WERI-Rb-1 (cell line): ENCODE measurements around the gene GDF10.
A peak's percentile ranks its signal among the peaks of the same experiment; 100 is the strongest.

Experiments
- DNase-seq: peaks from one replicate; pipeline ENCODE4 v3.0.0-alpha.2; 2020
- H3K27ac ChIP-seq: fragments of 250-450 bp; sonication (Bioruptor Pico); 2 replicates; pipeline ENCODE4 v1.5.1; 2020; ENCODE audit warnings: mild to moderate bottlenecking, moderate library complexity
- H3K27me3 ChIP-seq: fragments of 250-450 bp; sonication (Bioruptor Pico); 2 replicates; pipeline ENCODE4 v1.5.1; 2021; ENCODE audit warnings: mild to moderate bottlenecking, low read depth, moderate library complexity; ENCODE audit not compliant: insufficient read depth, severe bottlenecking
- H3K36me3 ChIP-seq: fragments of 250-450 bp; sonication (Bioruptor Pico); 2 replicates; pipeline ENCODE4 v1.5.1; 2020; ENCODE audit warnings: mild to moderate bottlenecking, moderate library complexity
- H3K4me3 ChIP-seq: 2 replicates; pipeline ENCODE4 v1.5.1; 2011; ENCODE audit warnings: low read depth, mild to moderate bottlenecking, control low read depth, low read length
- H3K9me3 ChIP-seq: fragments of 250-450 bp; sonication (Bioruptor Pico); 2 replicates; pipeline ENCODE4 v1.5.1; 2021; ENCODE audit warnings: mild to moderate bottlenecking, moderate library complexity; ENCODE audit not compliant: severe bottlenecking
- CTCF ChIP-seq: IDR thresholded peaks from 2 replicates; pipeline ENCODE4 v1.5.1; 2011; ENCODE audit warnings: low read depth, mild to moderate bottlenecking, control low read depth, inconsistent platforms, low read length

The GDF10 gene

GRCh38 chr10:47359626-47360418, 59.8 kb downstream of the GDF10 start:
- no peak overlapping the region for H3K4me3 ChIP-seq
- peaks cover 45% of the 10 kb centered on the region for H3K36me3 ChIP-seq
- H3K27me3 ChIP-seq = no peaks in the 10 kb centered on the region
- H3K9me3 ChIP-seq = no peaks in the 10 kb centered on the region
- peak overlapping the region; percentile 90 for H3K27ac ChIP-seq
- no peak for DNase-seq
- TF ChIP-seq CTCF = no peak

- peak; percentile 86 for DNase-seq
- peaks cover 38% of the 10 kb centered on the region for H3K36me3 ChIP-seq
Measured at GRCh38 chr10:47360419-47361040, 60.5 kb downstream of the GDF10 start.

GRCh38 chr10:47361293-47361692, 61.3 kb downstream of the GDF10 start:
- Histone ChIP-seq H3K9me3 (no peaks in the 10 kb centered on the region), H3K4me3 (0 out of 2 replicates have a peak overlapping the region, but pooled peaks have one; percentile 14), H3K27ac (peak overlapping the region; percentile 90), H3K27me3 (no peaks in the 10 kb centered on the region), H3K36me3 (peaks cover 31% of the 10 kb centered on the region)
- peak; percentile 89 for TF ChIP-seq CTCF
- peak; percentile 76 for DNase-seq

More at GRCh38 chr10:47360419-47361040, 60.5 kb downstream of the GDF10 start:
- peak overlapping the region; percentile 90 for H3K27ac ChIP-seq
- TF ChIP-seq CTCF = no peak
- H3K27me3 ChIP-seq = no peaks in the 10 kb centered on the region
- H3K4me3 ChIP-seq = peak overlapping the region; percentile 14; the same call in 1 of the 2 replicates
- H3K9me3 ChIP-seq = no peaks in the 10 kb centered on the region

- no peak for DNase-seq
Measured at GRCh38 chr10:47362199-47362598, 62.2 kb downstream of the GDF10 start.

More at GRCh38 chr10:47362199-47362598, 62.2 kb downstream of the GDF10 start:
- Histone ChIP-seq H3K9me3 (no peaks in the 10 kb centered on the region), H3K27ac (no peak overlapping the region), H3K36me3 (peaks cover 22% of the 10 kb centered on the region), H3K27me3 (no peaks in the 10 kb centered on the region), H3K4me3 (no peak overlapping the region)
- no peak for TF ChIP-seq CTCF
